Choroid plexus epithelial cell (primary cell): Measurements from ENCODE around the gene CENPL.
"Not testable (repeated sequence)": the region's sequence is repeated elsewhere in the genome, so short reads cannot be mapped to it uniquely, and the experiment has no call there.

Experiments used
- DNase-seq: peaks from one replicate; pipeline ENCODE4 v3.0.0-alpha.2; 2010; ENCODE audit warnings: low read depth
- H3K4me3 ChIP-seq: 2 replicates; pipeline ENCODE4 v1.5.1; 2011; ENCODE audit warnings: low read depth, mild to moderate bottlenecking, control low read depth, low read length, moderate library complexity
- CTCF ChIP-seq: conservative IDR thresholded peaks from 2 replicates; pipeline ENCODE4 v1.5.1; 2011; ENCODE audit warnings: low read depth, mild to moderate bottlenecking, control low read depth, inconsistent platforms, low read length, moderate library complexity

Gene CENPL

GRCh38 chr1:173771560-173771959 is 53.1 kb downstream of the CENPL start:
- TF ChIP-seq CTCF: no peak
- no peak for DNase-seq

DNA sequence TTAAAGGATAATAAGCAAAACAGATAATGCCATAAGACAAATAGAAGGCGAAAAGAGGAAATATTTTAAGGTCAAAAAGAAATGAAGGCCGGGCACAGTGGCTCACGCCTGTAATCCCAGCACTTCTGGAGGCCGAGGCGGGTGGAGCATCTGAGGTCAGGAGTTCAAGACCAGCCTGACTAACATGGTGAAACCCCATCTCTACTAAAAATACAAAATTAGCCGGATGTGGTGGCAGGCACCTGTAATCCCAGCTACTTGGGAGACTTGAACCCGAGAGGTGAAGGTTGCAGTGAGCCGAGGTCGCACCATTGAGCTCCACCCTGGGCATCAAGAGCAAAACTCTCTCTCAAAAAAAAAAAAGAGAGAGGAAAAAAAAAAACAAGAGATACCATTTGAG is 54.4 kb downstream of the CENPL start:
- DNase-seq, H3K4me3 ChIP-seq: not testable (repeated sequence)

More at GRCh38 chr1:173771560-173771959, 53.1 kb downstream of the CENPL start:
- H3K4me3 ChIP-seq: no peak overlapping the region

DNA sequence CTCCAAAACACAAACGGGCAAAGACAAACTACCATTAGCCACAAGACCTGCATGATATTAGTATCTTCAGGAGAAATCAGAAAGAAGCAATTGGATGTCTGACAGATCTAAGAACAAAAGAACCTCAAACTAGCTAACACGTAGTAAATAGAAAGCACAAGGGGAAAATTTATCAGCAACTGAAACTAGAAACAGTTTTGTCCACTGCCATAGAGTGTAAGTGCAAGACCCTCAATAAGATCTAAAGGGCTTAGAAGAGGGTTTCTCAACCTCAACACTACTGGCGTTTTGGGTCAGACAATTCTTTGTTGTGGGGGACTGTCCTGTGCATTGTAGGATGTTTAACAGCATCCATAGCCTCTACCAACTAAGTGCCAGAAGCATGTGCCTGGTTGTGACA is 55.9 kb downstream of the CENPL start:
- TF ChIP-seq CTCF: no peak
- DNase-seq: no peak
- no peak overlapping the region for H3K4me3 ChIP-seq

DNA sequence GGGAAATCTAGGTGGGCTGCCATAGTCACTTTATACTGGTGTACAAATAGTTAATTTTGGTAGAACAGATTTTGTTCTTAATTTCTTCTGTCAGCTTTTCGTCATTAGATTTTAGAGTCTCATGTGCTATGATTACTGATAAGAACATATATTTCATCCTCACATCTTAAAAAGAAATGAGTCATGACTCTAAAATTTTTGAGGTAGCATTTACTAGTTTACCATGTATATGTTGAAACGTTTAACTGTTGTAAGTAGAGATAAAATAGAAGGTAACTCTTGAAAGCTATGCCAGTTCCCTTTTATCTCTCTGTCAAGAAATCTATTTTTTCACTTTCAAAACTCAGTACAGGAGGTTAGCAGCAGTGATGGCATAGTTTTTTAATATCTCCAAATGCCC is 56.5 kb downstream of the CENPL start:
- no peak for TF ChIP-seq CTCF
- DNase-seq: no peak
- H3K4me3 ChIP-seq: no peak overlapping the region

- H3K4me3 ChIP-seq, DNase-seq: not testable (repeated sequence)
Measured at GRCh38 chr1:173764331-173764730, 60.4 kb downstream of the CENPL start.

DNA sequence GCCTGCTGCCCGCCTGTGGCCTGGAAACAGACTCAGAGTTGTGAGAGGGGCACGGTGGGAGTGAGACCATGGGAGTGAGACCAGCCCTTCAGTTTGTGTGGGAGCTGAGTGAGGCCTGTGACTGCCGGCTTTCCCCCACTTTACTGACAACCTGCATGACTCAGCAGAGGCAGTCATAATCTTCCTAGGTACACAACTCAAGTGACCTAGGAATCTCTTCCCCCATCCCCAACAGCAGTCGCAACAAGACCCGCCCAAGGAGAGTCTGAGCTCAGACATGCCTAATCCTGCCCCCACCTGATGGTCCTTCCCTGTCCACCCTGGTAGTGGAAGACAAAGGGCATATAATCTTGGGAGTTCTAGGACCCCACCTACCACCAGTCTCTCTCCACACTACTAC is 65.7 kb downstream of the CENPL start:
- TF ChIP-seq CTCF: no peak
- no peak overlapping the region for H3K4me3 ChIP-seq
- no peak for DNase-seq

DNA sequence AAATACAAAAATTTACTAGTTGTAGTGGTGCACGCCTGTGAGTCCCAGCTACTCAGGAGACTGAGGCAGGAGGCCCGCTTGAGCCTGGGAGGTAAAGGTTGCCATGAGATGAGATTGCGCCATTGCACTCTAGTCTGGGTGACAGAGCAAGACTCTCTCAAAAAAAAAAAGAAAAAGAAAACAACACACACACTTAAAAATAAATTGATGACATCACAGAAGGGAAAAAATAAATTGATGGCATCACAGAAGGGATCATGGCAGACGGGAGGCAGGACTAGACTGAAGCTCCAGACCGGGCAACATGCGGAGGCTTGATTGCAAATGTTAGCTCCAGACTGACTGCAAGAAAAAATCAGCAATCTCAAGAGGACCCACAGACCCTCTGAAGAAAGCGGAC is 66.6 kb downstream of the CENPL start:
- no peak for DNase-seq
- TF ChIP-seq CTCF: no peak
- H3K4me3 ChIP-seq: no peak overlapping the region

DNA sequence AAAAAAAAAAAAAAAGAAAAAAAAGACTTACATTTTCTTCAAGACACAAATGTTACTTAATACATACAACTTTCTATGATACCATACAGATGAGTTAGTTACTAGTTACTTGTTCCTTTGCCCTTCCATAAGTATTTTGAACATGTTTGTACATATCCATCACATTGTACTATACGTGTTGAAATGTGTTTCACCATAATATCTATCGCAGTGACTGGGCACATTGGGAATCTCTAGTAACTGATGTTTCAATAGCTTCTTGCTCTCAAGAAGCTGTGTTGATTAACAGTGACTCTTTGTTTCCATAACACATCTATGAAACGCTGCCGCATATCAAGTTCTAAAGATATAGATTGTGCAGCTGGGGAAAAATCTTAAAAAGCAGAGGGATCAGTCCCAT is 67.0 kb downstream of the CENPL start:
- H3K4me3 ChIP-seq: no peak overlapping the region
- no peak for TF ChIP-seq CTCF
- no peak for DNase-seq
